Esophagus squamous epithelium (tissue), 5 donors: ENCODE measurements around the gene WDR82. TPM values are rescaled to one million over a fixed set of nuclear protein-coding genes. Genes with fewer than 3 reads are reported as not detected.

ENCODE experiments used
- DNase-seq: peaks from one replicate; lab custom pipeline; 2025; lab: John Stamatoyannopoulos, UW
- H3K27ac ChIP-seq, 4 donors: fragments of 200-600 bp; sonication (generic); one replicate each; pipeline ENCODE4 v1.5.1; 2016 to 2019; ENCODE audit warnings: mild to moderate bottlenecking in 1 of 4
- H3K27me3 ChIP-seq, 4 donors: fragments of 200-600 bp; sonication (generic); 1 replicate in 3 of 4; 2 replicates in 1 of 4; pipeline versions ENCODE4 v1.5.1 to v1.6.0; 2017 to 2021; ENCODE audit warnings: antibody characterized with exemption in 1 of 4
- H3K36me3 ChIP-seq, 3 donors: fragments of 200-600 bp; sonication (generic); one replicate each; pipeline ENCODE4 v1.5.1; 2016 to 2019
- H3K4me1 ChIP-seq, 3 donors: fragments of 200-600 bp; sonication (generic); one replicate each; pipeline ENCODE4 v1.5.1; 2017 to 2019
- H3K4me3 ChIP-seq, 4 donors: fragments of 200-600 bp; sonication (generic); 1 replicate in 3 of 4; 2 replicates in 1 of 4; pipeline ENCODE4 v1.5.1; 2016 to 2019; ENCODE audit warnings: mild to moderate bottlenecking in 2 of 4, moderate library complexity in 1 of 4
- H3K9me3 ChIP-seq, 3 donors: fragments of 200-600 bp; sonication (generic); one replicate each; pipeline ENCODE4 v1.5.1; 2016 to 2019
- CTCF ChIP-seq, 6 experiments: fragments of 450-650 bp in 4 of 6; fragments of 200-600 bp in 2 of 6; sonication (generic) in 2 of 6; IDR thresholded peaks; one replicate each; pipeline ENCODE4 v1.5.1; 2016 to 2019; ENCODE audit warnings: antibody characterized with exemption in 6 of 6, mild to moderate bottlenecking in 4 of 6, moderate library complexity in 4 of 6
- POLR2A ChIP-seq, 4 donors: fragments of 450-650 bp; IDR thresholded peaks; one replicate each; pipeline ENCODE4 v1.6.1; 2017; ENCODE audit warnings: antibody characterized with exemption in 4 of 4, mild to moderate bottlenecking in 4 of 4, moderate library complexity in 3 of 4
- WGBS, 2 donors: methylation state at CpG; one replicate each; pipeline ENCODE4 v1.1.5; 2018; 5-methylcytosine and 5-hydroxymethylcytosine counted together
- intact Hi-C: fragments of 100-400 bp; cut with DNase I; formaldehyde crosslinking; loops from one replicate; pipeline ENCODE4 v1.15.0; 2022
- total RNA-seq, 4 donors: library from RNA; depleted of rRNA; stranded (reverse); fragments of >200 nt; gene quantifications; one replicate each; pipeline ENCODE4 v1.1.0, GENCODE V29; 2016
- donor health status: DM: yes; HTN: yes; CAD: no.

Gene WDR82
- total RNA-seq, 4 donors from 2014 or later = 42.7 to 58.7 (median 52.9) TPM

- H3K36me3 ChIP-seq = peaks cover 0 to 31% (median 5%) of the 10 kb centered on the region in 3 donors
- intact Hi-C loops = no loop called here
- no peak for DNase-seq
- no peaks in the 10 kb centered on the region for H3K27me3 ChIP-seq
- WGBS, 2 donors = 80 to 95% methylated on average over 3 to 10 of the region's 11 CpGs
- no peaks in the 10 kb centered on the region for H3K9me3 ChIP-seq
- H3K4me3 ChIP-seq = no peak overlapping the region
- TF ChIP-seq CTCF (IDR thresholded peaks at IDR 0.05) (no peak), POLR2A (IDR thresholded peaks at IDR 0.05) (no peak)
- H3K27ac ChIP-seq = no peak overlapping the region
- H3K4me1 ChIP-seq = peaks cover 0 to 17% (median 0%) of the 10 kb centered on the region in 3 donors
These were observed 19.0 kb upstream of the WDR82 start for GRCh38 chr3:52297242-52298148.

- 83 to 87% methylated on average over 2 to 3 of the region's 5 CpGs for WGBS, 2 donors
- TF ChIP-seq POLR2A (IDR thresholded peaks at IDR 0.05) (no peak), CTCF (IDR thresholded peaks at IDR 0.05) (no peak)
- intact Hi-C loops = no loop called here
- Histone ChIP-seq H3K4me3 (no peak overlapping the region), H3K36me3 (peaks cover 0 to 49% (median 10%) of the 10 kb centered on the region in 3 donors), H3K4me1 (peaks cover 0 to 17% (median 0%) of the 10 kb centered on the region in 3 donors), H3K27me3 (no peaks in the 10 kb centered on the region), H3K27ac (no peak overlapping the region), H3K9me3 (no peaks in the 10 kb centered on the region)
- DNase-seq = no peak
These were observed 17.3 kb upstream of the WDR82 start for GRCh38 chr3:52295671-52296208.

- Histone ChIP-seq H3K27ac (no peak overlapping the region), H3K9me3 (no peaks in the 10 kb centered on the region), H3K4me1 (peaks cover 0 to 10% (median 0%) of the 10 kb centered on the region in 3 donors), H3K36me3 (peaks cover 0 to 56% (median 10%) of the 10 kb centered on the region in 3 donors), H3K27me3 (no peaks in the 10 kb centered on the region), H3K4me3 (no peak overlapping the region)
- intact Hi-C loops = no loop called here
- no peak for DNase-seq
- TF ChIP-seq CTCF (IDR thresholded peaks at IDR 0.05) (no peak), POLR2A (IDR thresholded peaks at IDR 0.05) (no peak)
- WGBS, 2 donors = 64 to 74% methylated on average over 4 to 7 of the region's 11 CpGs
These were observed 16.1 kb upstream of the WDR82 start for GRCh38 chr3:52294320-52295150.

- DNase-seq = no peak
- no peak for TF ChIP-seq CTCF (IDR thresholded peaks at IDR 0.05)
- no peak for TF ChIP-seq POLR2A (IDR thresholded peaks at IDR 0.05)
- Histone ChIP-seq H3K9me3 (no peaks in the 10 kb centered on the region), H3K27me3 (no peaks in the 10 kb centered on the region), H3K27ac (no peak overlapping the region), H3K4me1 (peaks cover 0 to 13% (median 3%) of the 10 kb centered on the region in 3 donors), H3K36me3 (peaks cover 0 to 56% (median 10%) of the 10 kb centered on the region in 3 donors), H3K4me3 (no peak overlapping the region)
- intact Hi-C loops = no loop called here
- WGBS, 2 donors = 92 to 100% methylated on average over 4 to 9 of the region's 17 CpGs
These were observed 15.3 kb upstream of the WDR82 start for GRCh38 chr3:52293491-52294319.
